ENCODE results near the gene FRMD4A.
"Not testable (repeated sequence)": the region's sequence is repeated elsewhere in the genome, so short reads cannot be mapped to it uniquely, and the experiment has no call there.

The FRMD4A gene

DNA sequence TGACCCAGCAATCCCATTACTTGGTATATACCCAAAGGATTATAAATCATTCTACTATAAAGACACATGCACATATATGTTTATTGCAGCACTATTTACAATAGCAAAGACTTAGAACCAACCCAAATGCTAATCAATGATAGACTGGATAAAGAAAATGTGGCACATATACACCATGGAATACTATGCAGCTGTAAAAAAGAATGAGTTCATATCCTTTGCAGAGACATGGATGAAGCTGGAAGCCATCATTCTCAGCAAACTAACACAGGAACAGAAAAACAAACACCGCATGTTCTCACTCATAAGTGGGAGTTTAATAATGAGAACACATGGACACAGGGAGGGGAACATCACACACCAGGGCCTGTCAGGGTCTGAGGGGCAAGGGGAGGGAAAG is 434.6 kb downstream of the FRMD4A start:
- DNase-seq, result not testable (repeated sequence)

DNA sequence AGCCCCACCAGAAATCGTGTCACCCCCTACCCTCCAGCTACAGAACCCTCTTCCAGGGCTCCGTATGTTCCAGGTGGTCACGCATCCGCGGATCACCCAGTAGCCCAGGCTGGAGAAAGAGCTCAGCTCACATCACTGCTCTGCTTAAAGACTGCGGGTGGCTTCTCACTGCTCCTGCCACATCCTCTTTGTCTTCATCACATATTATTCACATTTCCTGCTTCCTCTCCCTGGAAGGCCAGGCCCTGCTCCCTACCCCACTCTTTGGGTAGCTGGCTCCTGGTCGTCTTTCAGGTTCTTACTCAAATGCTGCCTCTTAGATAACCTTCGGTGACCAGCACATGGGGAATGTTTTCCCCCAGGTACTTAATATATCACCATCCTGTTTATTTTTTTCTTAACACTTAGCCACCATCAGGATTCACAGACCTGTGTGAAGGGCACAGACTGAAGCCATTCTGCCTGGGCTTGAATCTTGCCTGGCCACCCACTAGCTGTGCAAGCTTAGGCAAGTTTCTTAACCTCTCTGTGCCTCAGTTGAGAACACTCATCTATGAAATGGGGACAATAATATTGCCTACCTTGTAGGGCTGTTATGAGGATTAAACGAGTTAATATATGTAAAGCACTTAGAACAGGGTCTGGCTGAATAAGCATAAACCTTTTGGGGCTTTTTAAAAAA is 436.2 kb downstream of the FRMD4A start:
- DNase-seq, result no peak

DNA sequence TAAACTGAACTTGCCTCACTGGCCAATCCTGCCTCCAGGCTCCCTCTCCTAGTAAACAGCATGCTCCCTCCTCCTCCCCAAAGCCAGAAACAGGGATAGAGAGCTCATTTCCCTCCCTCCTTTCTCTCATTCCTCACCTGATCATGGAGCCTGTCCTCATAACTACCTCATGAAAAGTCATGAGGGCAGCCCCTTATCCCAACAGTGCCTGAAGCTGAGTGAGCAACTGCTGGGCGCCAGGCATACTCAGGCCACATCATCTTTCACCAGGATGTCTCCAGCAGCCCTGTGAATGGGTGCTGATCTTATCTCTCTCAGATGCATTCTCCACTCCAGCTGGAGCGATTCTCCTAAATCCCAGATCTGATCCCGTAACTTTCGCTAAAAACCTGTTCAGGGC is 436.8 kb downstream of the FRMD4A start:
- no peak for DNase-seq

DNA sequence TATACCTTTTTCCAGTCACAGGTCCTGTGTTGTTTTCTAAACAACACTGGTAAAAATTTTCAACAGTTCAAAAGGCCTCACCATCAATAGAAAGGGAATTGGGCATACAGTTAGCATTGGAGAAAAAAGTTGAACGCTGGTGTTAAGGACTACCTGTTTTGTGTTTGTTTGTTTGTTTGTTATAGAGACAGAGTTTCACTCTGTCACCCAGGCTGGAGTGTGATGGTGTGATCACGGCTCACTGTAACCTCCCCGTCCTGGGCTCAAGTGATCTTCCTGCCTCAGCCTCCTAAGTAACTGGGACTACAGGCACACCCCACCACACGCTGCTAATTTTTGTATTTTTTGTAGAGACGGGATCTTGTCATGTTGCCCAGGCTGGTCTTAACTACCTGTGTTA is 437.9 kb downstream of the FRMD4A start:
- DNase-seq, result no peak

DNA sequence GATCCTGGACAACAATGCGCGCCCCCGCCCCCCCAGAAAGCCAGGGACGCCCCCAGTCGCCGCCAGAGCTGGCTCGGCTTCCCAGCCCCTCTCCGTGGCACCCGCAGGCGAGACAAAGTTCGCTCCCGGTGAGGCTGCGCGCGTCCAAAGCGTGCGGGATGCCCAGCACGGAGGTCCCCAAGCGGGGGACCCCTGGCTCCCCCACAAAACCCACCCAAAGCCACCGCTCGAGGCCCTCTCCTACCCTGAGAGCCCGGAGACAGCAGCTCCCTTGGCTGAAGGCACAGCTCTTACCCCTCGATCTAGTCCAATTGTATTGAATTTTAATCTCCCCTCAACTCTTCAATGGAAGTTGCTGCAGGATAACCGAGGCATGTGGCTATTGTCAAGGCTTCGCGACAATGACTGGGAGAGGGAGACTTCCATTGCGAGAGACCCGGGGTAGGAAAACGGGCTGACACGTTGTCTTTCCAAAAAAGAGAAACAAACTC is 438.7 kb downstream of the FRMD4A start:
- no peak for DNase-seq

DNA sequence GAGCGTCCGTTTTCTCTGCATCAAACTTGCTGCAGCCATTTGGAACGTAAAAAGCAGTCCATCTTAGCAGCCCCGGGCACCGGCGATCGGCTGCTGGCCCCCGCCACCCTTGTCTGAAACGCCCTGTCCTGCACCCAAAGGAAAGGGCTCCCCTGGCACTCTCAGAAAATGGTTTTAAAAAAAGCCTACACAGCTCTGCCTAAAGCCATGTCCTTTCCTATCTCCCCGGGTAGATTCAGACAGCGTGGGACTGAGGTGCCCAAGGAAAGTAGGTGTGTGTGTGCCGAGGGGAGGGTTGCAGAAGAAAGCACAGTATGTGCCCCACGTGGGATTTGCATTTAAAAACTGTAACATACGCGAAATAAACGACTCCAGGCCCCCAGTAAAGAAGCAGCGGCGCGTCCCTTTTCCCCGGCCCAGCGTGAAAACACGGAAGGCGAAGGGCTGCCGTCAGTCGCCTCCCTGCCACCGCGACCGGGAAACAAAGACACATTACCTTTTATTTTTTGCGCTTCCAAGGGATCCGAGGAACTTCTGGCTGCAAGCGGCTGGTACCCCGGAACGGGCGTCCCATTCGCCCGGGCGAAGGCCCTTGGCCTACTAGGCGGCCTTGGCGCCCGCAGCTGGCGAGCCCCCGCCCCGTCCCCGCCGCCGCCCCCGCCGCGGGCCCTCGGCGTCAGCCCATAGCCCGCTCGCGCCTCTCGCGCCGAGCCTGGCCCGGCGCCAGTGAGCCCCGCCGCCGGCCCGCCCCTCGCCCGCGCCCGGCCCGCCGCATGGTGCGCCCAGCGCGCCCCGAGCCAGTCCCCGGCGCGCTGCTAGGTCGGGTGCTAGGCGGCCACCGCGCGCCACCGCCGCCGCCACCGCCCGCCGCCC is 439.4 kb downstream of the FRMD4A start:
- DNase-seq, result no peak

DNA sequence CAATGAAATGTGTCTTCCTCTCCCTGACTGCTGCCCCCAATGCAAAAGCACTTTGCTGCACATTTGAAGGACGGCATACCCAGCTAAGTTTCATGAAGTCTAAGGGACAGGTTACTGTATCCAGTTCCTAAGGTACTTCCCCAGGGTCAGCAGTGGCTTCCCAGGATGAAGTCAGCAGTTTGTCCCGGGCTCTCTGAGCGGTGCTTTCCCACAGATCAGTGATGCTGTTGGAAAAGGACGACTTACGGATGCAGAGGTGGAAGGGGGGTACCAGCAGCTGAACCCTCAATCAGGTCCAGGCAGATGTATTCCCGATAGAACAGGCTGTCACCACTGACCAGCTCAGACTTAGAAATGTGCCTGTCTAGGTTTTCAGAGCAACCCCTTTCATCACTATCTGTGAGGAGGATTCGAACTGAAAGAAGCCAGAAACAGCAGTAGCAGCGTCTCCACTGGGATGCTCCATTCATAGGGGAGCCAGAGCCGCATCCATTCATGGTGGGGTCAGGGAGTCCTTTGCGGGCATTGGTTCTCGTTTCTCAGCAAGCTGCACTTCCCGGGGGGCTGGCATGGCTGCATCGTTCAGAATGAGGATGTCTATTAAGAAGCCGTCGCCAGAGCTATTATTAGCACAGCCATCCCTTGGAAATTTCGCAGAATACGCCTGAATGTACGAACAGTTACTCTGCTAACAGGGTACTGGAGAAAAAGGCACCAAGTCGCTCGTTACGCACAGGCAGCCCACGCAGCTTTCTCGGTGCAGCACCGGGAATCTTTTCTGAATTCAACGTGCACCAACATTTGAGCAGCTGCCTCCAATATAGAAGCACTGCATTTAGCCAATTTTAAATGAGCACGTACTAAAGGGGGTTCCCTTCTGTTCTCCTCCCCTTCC is 440.2 kb downstream of the FRMD4A start:
- no peak for DNase-seq

DNA sequence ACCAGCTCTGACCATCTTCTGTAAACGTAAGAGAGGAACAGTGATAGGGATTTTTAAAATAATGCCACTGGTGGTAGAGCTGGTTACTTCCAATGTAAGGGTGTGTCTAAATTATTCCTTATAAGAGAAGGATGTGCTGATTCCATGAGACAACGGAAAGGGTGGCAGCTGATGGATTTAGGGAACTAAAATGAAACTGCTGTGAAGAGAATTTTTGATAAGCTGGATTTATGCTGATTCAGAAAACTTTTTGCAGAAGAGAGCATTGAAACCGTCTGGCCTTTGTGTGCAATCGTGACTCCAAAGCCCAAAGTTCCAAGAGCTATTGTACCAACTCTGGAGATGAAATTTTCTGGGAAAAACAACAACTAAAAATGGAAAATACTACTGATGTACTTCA is 443.0 kb downstream of the FRMD4A start:
- no peak for DNase-seq

DNA sequence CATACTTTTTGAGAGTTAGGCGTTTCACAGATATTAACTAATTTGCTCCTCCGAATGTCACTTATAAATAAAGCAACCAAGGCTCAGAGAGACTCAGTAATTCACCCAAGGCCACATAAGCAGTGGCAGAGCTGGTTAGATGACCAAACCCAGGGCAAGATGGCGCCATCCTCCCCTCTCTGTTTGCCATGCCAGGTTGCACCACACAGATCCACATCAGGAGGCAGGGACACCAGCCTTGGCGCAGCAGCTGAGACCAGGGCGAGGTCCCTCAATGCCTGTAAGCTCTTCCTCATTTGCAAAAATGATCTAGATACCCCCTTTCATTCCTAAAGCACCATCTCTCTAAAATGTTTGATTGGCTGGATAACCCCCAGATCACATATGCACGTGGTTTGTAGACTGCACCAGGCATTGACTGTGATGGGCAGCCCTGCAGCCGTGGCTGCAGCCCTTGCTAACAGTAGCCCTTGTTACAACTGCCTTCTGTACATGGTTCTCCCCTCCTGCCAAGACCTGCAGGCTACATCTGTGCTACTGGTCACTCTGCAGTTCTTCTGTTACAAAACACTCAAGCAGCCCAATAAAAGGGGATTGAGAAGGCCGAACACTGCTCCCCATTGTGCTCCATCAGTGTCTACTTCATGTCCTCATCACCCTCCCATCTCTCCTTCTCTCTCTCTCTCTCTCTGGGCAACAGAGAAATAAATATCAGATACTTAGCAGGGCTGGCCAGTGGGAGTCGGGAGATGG is 445.3 kb downstream of the FRMD4A start:
- no peak for DNase-seq

DNA sequence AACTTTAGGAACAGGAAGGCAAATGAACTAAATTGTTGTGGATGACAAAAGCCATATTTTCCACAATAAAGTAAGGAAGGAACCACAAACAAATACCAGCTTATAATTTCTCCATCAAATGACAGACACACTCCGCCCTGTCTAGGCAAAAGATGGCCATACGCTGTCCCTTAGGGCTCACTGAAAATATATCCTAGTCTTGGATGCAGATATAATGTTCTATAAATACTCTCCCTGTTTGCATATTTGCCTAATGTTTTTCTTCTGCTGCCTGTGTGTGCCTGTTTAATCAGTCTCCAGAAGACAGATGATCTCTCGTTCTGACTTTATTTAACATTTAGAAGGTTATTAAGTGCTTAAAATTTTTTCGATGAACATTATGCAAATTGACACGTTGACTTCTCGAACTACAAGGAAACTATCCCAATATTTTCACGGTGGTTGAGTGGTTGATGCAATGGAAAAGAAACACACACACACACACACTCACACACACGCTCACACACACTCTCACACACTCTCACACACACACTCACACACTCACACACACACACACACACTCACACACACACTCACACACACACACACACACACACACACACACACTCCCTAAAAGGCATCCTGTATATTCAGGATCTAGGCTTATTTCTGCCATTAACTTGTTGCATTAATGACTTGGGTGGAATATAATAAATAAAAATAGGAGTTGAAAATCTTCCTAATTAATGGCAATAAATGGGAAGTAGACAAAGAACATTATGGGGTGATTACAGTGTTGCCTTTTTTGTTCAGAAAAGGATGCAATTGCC is 446.9 kb downstream of the FRMD4A start:
- DNase-seq, result no peak

DNA sequence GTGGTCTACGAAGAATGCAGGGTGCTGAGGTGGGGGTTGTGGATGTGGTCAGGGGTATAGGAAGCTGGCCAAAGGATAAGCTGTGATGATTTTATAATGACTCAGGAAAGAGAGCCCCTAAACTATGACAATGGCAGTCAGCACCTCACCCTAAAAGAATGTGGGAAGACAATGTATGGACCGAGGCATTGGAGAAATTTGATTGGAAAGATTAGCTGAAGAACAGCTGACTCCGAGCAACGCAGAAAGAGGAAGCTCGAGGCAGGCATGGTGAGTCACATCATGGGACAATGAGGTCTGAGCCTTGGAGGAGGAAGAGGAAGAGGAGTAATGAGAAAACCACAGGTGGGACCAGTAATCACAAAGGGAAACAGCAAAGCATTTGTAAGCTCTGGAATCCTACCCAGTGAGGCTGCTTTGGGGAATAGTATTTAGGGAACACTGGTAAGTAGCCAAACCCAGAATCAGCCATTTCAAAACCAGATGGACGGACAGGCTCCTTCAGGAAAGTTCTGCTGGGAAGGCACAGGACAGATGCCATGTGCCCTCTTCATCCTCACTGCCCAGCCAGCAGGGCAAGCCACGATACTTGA is 448.5 kb downstream of the FRMD4A start:
- DNase-seq, result peak; percentile 58

DNA sequence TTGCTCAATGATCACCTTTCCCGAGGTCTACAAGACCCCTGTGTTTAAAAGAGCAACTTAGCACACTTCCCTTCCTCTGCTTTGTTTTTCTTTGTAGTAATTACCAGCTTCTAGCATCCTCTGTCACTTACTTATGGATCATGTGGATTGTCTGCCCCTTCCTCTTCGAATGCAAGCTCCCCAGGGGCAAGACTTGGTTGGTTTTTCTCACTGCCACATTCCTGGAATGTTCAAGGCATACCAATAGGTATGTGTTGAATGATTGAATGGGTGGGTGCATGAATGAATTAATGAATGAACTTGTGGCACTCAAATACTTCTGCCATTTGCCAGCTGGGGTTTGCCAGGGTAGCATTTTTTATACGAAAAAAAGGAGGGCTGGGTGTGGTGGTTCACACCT is 450.0 kb downstream of the FRMD4A start:
- DNase-seq, result no peak

DNA sequence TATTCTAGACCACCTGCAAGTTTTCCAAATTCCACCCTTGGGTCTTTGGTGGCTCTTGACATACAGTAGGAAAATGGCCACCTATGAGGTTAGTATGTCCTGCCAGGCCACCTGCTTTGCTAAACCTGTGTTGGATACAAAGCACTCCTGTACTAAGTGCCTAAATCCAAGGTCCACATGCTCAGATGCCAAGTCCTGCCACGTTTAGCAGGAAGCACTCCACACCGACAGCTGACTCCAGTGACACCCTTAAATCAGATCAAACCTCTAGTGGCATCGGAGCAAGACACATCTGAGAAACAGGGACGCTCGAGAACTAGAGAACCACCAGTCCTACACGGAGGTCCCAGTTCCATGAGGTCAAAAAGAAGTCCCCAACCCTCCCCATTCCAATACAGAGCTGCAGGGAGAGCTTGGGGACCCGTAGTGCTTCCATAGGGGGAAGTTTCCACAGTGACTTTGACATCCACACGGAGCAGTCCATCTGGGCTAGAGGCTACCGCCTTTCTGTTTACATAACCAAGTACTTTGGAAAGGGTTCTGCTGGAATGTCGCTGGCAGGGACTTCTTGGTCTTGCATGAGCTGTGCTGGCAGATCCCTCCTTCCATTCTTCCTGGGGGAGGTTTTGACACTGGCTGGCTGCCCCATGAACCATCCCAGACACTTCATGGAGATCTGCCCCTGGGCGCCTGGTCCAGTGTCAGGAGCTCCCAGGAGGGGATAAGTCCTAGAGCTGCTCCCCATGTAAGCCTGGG is 453.4 kb downstream of the FRMD4A start:
- DNase-seq, result no peak

DNA sequence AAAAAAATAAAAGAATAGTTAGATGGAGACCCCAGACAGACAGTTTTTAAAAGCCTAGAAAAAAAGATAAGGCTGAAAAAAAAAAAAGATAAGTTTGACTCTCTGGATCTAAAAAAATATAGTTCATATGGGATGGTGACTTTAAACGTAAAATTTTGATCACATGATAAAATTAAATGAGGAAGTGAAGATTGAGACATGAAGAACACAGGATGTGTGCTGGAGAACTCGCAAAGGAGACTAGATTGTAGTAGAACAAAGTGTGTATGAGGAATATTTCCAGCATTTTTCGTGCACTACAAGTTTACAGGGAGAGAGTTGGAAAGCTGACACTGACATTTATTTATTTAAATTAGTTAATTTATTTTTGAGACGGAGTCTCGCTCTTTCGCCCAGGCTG is 457.5 kb downstream of the FRMD4A start:
- no peak for DNase-seq

DNA sequence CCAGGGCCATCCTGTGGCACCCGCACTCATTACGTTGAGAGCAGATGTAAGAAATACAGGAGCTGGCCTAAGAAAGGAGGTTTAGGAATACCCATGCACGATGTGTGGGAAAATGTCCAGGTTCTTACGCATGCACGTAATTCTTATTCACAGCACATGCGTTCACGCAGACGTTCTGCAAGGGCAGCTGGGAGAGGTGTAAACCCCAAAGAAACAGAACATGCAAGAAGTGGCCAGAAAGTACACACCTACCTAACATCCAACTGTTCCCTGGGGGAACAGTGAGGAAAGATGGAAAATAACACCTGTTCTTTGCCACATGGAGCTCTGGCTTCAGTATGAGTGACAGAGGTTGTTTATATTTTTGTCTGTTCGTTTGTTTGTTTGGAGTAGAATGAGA is 458.3 kb downstream of the FRMD4A start:
- no peak for DNase-seq

DNA sequence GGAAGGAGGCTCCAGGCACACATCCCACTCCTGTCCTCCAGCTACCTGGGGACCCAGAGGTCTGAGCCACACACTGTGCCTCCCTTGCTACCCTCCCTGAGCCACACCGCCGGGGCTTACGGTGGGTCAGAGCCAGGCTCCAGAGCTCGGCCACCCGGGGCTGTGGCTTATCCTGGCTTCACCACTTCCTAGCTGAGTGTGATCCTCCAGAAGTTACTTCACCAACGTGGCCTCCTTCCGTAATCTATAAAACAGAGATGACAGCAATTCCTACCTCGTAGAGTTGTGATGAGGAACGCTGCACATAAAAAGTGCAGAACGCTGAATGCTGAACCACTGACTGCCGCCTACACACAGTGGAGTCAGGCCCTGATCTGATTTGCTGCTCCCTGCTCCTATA is 458.9 kb downstream of the FRMD4A start:
- no peak for DNase-seq

DNA sequence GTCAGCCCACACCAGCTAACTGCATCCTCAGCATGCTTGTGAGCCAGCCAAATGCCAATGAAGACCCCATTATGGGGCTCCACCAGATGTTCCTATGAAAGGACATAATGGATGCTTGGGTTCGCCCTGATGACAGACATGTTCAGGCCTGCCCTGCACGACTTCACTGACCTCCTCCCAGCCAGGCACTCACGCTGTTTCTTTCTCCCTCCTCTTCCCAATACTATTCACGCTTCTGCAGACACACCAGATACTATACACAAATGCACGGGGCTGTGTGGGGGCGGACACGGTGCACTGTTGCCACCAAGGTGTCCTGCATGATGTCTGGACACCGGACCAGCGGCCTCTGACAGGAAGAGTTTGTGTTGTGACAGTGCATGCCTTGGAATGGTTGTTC is 459.7 kb downstream of the FRMD4A start:
- no peak for DNase-seq

DNA sequence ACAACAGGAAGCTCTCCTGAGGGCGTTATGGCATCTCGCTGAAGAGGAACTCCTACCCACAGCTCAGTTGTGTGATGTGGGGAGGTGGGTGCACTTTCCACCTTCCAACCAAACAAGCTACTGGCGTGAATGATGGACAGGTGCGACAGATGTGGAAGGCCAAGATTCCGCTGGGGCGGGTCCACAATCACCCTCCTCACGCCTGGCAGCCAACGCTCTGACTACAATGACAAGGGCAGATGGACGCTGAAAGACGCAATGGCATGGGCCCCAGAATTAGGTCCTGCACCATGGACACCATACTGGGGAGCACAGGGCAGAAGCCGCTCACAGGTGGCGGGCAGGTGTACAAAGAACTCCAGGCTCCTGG is 461.4 kb downstream of the FRMD4A start:
- no peak for DNase-seq

DNA sequence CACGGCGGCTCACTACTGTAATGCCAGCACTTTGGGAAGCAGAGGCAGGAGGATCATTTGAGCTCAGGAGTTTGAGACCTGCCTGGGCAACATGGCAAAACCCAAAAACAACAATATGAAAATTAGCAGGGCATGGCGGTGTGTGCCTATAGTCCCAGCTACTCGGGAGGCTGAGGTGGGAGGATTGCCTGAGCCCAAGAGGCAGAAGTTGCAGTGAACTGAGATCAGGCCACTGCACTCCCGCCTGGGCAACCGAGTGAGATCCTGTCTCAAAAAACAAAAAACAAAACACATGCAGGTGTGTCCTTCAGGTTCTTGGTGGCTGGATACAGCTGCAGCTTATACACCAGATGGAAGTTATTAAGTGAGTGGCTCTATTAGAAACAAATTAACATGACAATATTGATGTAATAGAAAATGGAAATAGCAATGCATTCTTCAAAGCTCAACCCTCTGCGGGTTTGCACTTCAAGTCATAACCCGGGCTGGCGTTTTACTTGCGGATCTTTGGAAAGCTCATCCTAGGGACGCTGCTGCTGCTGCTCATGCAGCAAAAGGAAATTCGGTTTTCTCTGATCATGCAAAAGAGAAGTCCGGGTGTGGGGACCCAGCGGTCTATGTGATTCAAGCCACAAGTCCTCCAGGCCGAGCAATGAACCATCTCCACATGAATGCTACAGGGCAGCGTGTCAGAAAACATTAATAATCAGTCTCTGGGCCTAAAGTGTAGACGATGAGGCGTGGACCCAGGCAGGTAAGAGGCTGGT is 462.0 kb downstream of the FRMD4A start:
- no peak for DNase-seq

DNA sequence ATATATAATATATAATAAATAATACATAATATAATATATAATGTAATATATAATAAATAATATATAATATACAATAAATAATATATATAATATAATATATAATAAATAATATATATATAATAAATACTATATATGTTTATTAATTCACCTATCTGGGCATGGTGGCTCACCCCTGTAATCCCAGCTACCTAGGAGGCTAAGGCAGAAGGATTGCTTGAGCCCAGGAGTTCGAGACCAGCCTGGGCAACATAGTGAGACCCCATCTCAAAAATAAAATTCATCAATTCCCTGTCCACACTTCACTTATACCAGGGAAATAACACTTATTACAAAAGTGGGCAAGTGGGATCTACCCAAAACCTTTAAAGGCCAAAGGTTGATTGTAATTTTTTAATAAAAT is 462.9 kb downstream of the FRMD4A start:
- DNase-seq, result no peak

All from CD4-positive, alpha-beta T cell treated with Interleukin-15 for 1 hour (primary cell).